CD4-positive, alpha-beta T cell treated with Interleukin-10 for 1 hour (primary cell): ENCODE results near the gene JMJD6.

Source experiments
- DNase-seq: peaks from one replicate; pipeline ENCODE4 v3.0.0-alpha.2; 2020

Gene JMJD6

DNA sequence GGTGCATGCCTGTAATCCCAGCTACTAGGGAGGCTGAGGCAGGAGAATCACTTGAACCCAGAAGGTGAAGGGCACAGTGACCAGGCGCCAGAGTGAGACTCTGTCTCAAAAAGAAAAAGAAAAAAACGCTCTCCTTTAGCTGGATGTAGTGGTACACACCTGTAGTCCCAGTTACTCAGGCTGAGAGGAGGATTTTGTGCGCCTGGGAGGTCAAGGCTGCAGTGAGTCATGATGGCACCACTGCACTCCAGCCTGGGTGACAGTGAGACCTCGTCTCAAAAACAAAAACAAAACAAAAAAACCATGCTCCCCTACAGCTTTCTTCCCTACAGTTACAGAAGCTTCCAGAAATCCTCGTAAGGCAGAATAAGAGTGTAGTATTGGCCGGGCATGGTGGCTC, 49.8 kb downstream of the JMJD6 start:
- DNase-seq: no peak

- no peak for DNase-seq
These were observed 50.8 kb downstream of the JMJD6 start for GRCh38 chr17:76675648-76676047.

GRCh38 chr17:76674600-76674999, 51.8 kb downstream of the JMJD6 start:
- DNase-seq: no peak

GRCh38 chr17:76673729-76674128, 52.7 kb downstream of the JMJD6 start:
- DNase-seq: no peak

- DNase-seq: no peak
These were observed 53.5 kb downstream of the JMJD6 start for GRCh38 chr17:76672892-76673291.

- DNase-seq: no peak
These were observed 54.0 kb downstream of the JMJD6 start for GRCh38 chr17:76672270-76672851.

GRCh38 chr17:76671912-76672262, 54.5 kb downstream of the JMJD6 start:
- DNase-seq: no peak

DNA sequence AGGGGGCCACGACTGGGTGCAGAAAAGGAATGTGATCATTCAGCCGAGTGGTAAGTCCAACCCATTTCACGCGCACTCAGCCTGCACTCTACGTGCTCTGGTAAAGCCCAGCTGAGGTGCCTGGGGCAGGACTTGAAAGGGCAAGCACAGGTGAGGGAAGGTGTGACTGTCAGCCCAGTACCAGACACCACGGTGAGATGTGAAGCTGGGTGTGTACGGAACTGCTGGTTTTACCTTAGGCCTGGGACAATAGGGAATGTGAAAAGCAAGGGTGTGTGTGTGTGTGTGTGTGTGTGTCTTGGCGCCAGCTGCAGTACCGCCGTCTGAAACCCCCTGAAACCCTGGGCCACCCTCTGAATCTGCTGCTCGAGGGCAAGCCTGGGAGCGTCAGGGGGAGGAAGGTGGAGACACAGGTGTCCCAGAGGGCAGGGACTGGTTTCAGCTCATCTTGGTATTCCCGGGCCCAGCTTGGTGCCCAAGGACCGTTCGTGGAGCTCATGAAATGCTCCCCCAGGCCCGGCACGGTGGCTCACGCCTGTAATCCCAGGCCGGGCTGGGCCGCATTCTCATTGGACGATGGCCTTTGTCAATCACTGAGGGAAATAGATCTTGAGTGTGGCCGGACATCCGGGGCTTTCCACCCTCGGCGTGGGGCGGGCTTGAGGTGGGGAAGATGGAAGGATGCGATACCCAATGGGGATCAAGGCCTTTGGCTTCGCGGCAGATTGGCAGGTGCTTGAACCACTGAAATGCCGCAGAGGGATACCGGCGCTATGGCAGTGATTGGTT, 55.1 kb downstream of the JMJD6 start:
- DNase-seq: peak; percentile 100

GRCh38 chr17:76670718-76671122, 55.7 kb downstream of the JMJD6 start:
- no peak for DNase-seq

- DNase-seq: peak; percentile 20
These were observed 56.2 kb downstream of the JMJD6 start for GRCh38 chr17:76670020-76670717.
